ENCODE data around the gene CACNA1S. TPM values are rescaled to one million over a fixed set of nuclear protein-coding genes. Genes with fewer than 3 reads are reported as not detected.

Gene CACNA1S
- total and polyA plus RNA-seq, 2 of the 13 experiments (the other 11 are each of a cell fraction or from before 2014, with no cell fraction given): not detected

GRCh38 chr1:201060586-201060985 is 51.6 kb downstream of the CACNA1S start:
- Histone ChIP-seq H3K9ac (ENCODE audit: insufficient read depth, low read depth, low read length) (no peak overlapping the region), H3K4me2 (ENCODE audit: low read depth, low read length) (no peak overlapping the region), H3K27ac (ENCODE audit: extremely low read length, insufficient read depth, low read length) (no peak overlapping the region), H3K79me2 (ENCODE audit: insufficient read depth, low read length) (no peaks in the 10 kb centered on the region), H2AFZ (ENCODE audit: low read length) (no peak overlapping the region), H3K4me3 (replicated peaks in 1 of 3; ENCODE audit: insufficient read depth in 1 of 3, low read depth in 2 of 3, low read length in 3 of 3) (no peak overlapping the region), H4K20me1 (ENCODE audit: insufficient read depth, low read length) (no peaks in the 10 kb centered on the region), H3K9me3 (ENCODE audit: low read length) (no peaks in the 10 kb centered on the region), H3K4me1 (ENCODE audit: insufficient read depth, low read length) (peaks cover 15% of the 10 kb centered on the region), H3K36me3 (replicated peaks in 1 of 2; ENCODE audit: control insufficient read depth in 1 of 2, insufficient read depth in 2 of 2, low read length in 2 of 2) (no peaks in the 10 kb centered on the region), H3K27me3 (ENCODE audit: control insufficient read depth in 1 of 2, insufficient read depth in 2 of 2, low read length in 2 of 2) (peaks cover 0 to 9% of the 10 kb centered on the region in 2 experiments; a peak in 1 of 5 replicates)
- no peak for FAIRE-seq
- no peak for DNase-seq (ENCODE audit: low spot score)
- BruUV-seq (replicated peaks): no TSS peak
- POLR2A ChIA-PET: no interaction called here
- CTCF ChIA-PET (ENCODE audit: low intra/inter-chr PET ratio, low total read pairs): no interaction called here
- in situ Hi-C loops (cut with HindIII; ENCODE audit: extremely low pct_ligation_motif_present, low pct_unique_long_range_greater_than_20kb) (no loop called here), intact Hi-C loops (cut with micrococcal nuclease; ENCODE audit: unreplicated experiment) (no loop called here)
- no peak for TF ChIP-seq ZNF234 (CRISPR knock-in tag; conservative IDR thresholded peaks at IDR 0.05)
- TF ChIP-seq PRDM10 (CRISPR knock-in tag; IDR thresholded peaks at IDR 0.05; ENCODE audit: low read depth): no peak
- TF ChIP-seq, protein P1, sequence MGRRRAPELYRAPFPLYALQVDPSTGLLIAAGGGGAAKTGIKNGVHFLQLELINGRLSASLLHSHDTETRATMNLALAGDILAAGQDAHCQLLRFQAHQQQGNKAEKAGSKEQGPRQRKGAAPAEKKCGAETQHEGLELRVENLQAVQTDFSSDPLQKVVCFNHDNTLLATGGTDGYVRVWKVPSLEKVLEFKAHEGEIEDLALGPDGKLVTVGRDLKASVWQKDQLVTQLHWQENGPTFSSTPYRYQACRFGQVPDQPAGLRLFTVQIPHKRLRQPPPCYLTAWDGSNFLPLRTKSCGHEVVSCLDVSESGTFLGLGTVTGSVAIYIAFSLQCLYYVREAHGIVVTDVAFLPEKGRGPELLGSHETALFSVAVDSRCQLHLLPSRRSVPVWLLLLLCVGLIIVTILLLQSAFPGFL (CRISPR knock-in tag; IDR thresholded peaks at IDR 0.05): no peak
- TF ChIP-seq ZNF101 (CRISPR knock-in tag; IDR thresholded peaks at IDR 0.05; ENCODE audit: borderline replicate concordance, low read depth): no peak
- TF ChIP-seq NR2C2 (CRISPR knock-in tag; IDR thresholded peaks at IDR 0.05; ENCODE audit: borderline replicate concordance): no peak
- no peak for TF ChIP-seq MAFK (conservative IDR thresholded peaks at IDR 0.05 in 1 of 2, IDR thresholded peaks at IDR 0.05 in 1 of 2; ENCODE audit: low read length in 2 of 2)
- no peak for TF ChIP-seq E2F2 (CRISPR knock-in tag; IDR thresholded peaks at IDR 0.05; ENCODE audit: borderline replicate concordance)
- TF ChIP-seq ZNF207 (IDR thresholded peaks at IDR 0.05; ENCODE audit: borderline replicate concordance): no peak
- TF ChIP-seq ZFP62 (CRISPR knock-in tag; IDR thresholded peaks at IDR 0.05): no peak
- TF ChIP-seq ZNF367 (CRISPR knock-in tag; IDR thresholded peaks at IDR 0.05; ENCODE audit: borderline replicate concordance): no peak
- no peak for TF ChIP-seq ZNF556 (CRISPR knock-in tag; IDR thresholded peaks at IDR 0.05; ENCODE audit: borderline replicate concordance)
- WGBS (ENCODE audit: low lambda C conversion rate): 13% methylated on average over 4 of the region's 4 CpGs
- no peak for ATAC-seq
